ENCODE measurements around the gene FADS2. TPM values are rescaled to one million over a fixed set of nuclear protein-coding genes. Genes with fewer than 3 reads are reported as not detected.

FADS2 gene
- total RNA-seq, 1 experiment from 2014 or later = 17.1 TPM

- H2AFZ ChIP-seq (ENCODE audit: low read depth, low read length, poor library complexity, severe bottlenecking) = no peak overlapping the region
- ChIA-PET CTCF (no interaction called here), POLR2A (no interaction called here), RAD21 (ENCODE audit: low non-redundant PET in 1 of 2, low total read pairs in 2 of 2, uncharacterized antibody in 2 of 2, unreplicated experiment in 2 of 2) (no interaction called here)
- DNase-seq (ENCODE audit: low read depth, low spot score) (no peak), ATAC-seq (no peak)
- no peak overlapping the region for H3K27ac ChIP-seq (ENCODE audit: low read depth, low read length)
- H3K9me2 ChIP-seq (ENCODE audit: insufficient read depth) = no peaks in the 10 kb centered on the region
- H3K27me3 ChIP-seq (ENCODE audit: insufficient read depth, low read length) = no peaks in the 10 kb centered on the region
- intact Hi-C loops (cut with micrococcal nuclease) = no loop called here
- no peak overlapping the region for H3K4me2 ChIP-seq (ENCODE audit: low read length)
- peaks cover 2% of the 10 kb centered on the region; the same call in 1 of the 2 replicates for H4K20me1 ChIP-seq (ENCODE audit: insufficient read depth)
- no peak overlapping the region for H3K4me3 ChIP-seq (replicated peaks in 1 of 2; ENCODE audit: low read depth in 1 of 2, low read length in 2 of 2)
- TF ChIP-seq CBX3 (IDR thresholded peaks at IDR 0.05; ENCODE audit: low read depth) (no peak), EGR1 (IDR thresholded peaks at IDR 0.05; ENCODE audit: low read depth) (no peak), EZH2 (IDR thresholded peaks at IDR 0.05) (no peak), ATF3 (IDR thresholded peaks at IDR 0.05) (no peak), POLR2A (IDR thresholded peaks at IDR 0.05; ENCODE audit: borderline replicate concordance, extremely low read depth, insufficient read depth, insufficient read length) (no peak), FOSL1 (IDR thresholded peaks at IDR 0.05; ENCODE audit: low read depth) (no peak), MAX (IDR thresholded peaks at IDR 0.05) (no peak), RAD21 (IDR thresholded peaks at IDR 0.05; ENCODE audit: low read depth) (no peak), JUND (IDR thresholded peaks at IDR 0.05) (no peak), EZH2phosphoT487 (IDR thresholded peaks at IDR 0.05; ENCODE audit: borderline replicate concordance) (no peak), SRF (IDR thresholded peaks at IDR 0.05; ENCODE audit: low read depth) (no peak), POLR2AphosphoS5 (IDR thresholded peaks at IDR 0.05; ENCODE audit: low read depth, low read length) (no peak), ZNF274 (IDR thresholded peaks at IDR 0.05; ENCODE audit: low read depth, low read length) (no peak), TCF7L2 (IDR thresholded peaks at IDR 0.05; ENCODE audit: borderline replicate concordance, extremely low read depth, insufficient read depth, insufficient read length) (no peak), YY1 (IDR thresholded peaks at IDR 0.05; ENCODE audit: extremely low read depth, insufficient replicate concordance, low read depth, low read length) (no peak), SP1 (IDR thresholded peaks at IDR 0.05; ENCODE audit: low read depth) (no peak)
- TF ChIP-seq, protein P1, sequence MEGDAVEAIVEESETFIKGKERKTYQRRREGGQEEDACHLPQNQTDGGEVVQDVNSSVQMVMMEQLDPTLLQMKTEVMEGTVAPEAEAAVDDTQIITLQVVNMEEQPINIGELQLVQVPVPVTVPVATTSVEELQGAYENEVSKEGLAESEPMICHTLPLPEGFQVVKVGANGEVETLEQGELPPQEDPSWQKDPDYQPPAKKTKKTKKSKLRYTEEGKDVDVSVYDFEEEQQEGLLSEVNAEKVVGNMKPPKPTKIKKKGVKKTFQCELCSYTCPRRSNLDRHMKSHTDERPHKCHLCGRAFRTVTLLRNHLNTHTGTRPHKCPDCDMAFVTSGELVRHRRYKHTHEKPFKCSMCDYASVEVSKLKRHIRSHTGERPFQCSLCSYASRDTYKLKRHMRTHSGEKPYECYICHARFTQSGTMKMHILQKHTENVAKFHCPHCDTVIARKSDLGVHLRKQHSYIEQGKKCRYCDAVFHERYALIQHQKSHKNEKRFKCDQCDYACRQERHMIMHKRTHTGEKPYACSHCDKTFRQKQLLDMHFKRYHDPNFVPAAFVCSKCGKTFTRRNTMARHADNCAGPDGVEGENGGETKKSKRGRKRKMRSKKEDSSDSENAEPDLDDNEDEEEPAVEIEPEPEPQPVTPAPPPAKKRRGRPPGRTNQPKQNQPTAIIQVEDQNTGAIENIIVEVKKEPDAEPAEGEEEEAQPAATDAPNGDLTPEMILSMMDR (IDR thresholded peaks at IDR 0.05 in 2 of 3, conservative IDR thresholded peaks at IDR 0.05 in 1 of 3; ENCODE audit: borderline replicate concordance in 1 of 3, insufficient read depth in 1 of 3, low read depth in 2 of 3, low read length in 2 of 3) = no peak
- TF ChIP-seq, protein P2, sequence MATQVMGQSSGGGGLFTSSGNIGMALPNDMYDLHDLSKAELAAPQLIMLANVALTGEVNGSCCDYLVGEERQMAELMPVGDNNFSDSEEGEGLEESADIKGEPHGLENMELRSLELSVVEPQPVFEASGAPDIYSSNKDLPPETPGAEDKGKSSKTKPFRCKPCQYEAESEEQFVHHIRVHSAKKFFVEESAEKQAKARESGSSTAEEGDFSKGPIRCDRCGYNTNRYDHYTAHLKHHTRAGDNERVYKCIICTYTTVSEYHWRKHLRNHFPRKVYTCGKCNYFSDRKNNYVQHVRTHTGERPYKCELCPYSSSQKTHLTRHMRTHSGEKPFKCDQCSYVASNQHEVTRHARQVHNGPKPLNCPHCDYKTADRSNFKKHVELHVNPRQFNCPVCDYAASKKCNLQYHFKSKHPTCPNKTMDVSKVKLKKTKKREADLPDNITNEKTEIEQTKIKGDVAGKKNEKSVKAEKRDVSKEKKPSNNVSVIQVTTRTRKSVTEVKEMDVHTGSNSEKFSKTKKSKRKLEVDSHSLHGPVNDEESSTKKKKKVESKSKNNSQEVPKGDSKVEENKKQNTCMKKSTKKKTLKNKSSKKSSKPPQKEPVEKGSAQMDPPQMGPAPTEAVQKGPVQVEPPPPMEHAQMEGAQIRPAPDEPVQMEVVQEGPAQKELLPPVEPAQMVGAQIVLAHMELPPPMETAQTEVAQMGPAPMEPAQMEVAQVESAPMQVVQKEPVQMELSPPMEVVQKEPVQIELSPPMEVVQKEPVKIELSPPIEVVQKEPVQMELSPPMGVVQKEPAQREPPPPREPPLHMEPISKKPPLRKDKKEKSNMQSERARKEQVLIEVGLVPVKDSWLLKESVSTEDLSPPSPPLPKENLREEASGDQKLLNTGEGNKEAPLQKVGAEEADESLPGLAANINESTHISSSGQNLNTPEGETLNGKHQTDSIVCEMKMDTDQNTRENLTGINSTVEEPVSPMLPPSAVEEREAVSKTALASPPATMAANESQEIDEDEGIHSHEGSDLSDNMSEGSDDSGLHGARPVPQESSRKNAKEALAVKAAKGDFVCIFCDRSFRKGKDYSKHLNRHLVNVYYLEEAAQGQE (IDR thresholded peaks at IDR 0.05; ENCODE audit: low read depth) = no peak
- no peaks in the 10 kb centered on the region for H3K9me3 ChIP-seq (ENCODE audit: control insufficient read depth in 1 of 2, insufficient read depth in 1 of 2, low read depth in 1 of 2, low read length in 2 of 2)
- H3K79me2 ChIP-seq (ENCODE audit: insufficient read depth, low read length) = peaks cover 31% of the 10 kb centered on the region
- peaks cover 6 to 40% of the 10 kb centered on the region in 2 experiments for H3K36me3 ChIP-seq (ENCODE audit: control insufficient read depth in 1 of 2, insufficient read depth in 2 of 2, low read length in 2 of 2)
- H3K4me1 ChIP-seq (ENCODE audit: control insufficient read depth in 1 of 2, insufficient read depth in 2 of 2, low read length in 2 of 2) = peaks cover 0 to 5% of the 10 kb centered on the region in 2 experiments; a peak in 1 of 4 replicates
- no TSS peak for BruUV-seq (replicated peaks)
- no peak overlapping the region for H3K9ac ChIP-seq (ENCODE audit: low read length)
Observed at GRCh38 chr11:61802605-61803004, 25.5 kb upstream of the FADS2 start.

Measured in HCT116 (cell line).